Stimulated activated CD4-positive, alpha-beta T cell treated with anti-CD3 and anti-CD28 coated beads, Interleukin-12 subunit alpha, Interleukin-12 subunit beta, amount 100 ng/mL, for 4 hours (primary cell): ENCODE results near the gene FUCA1.

Source experiments
- DNase-seq: peaks from one replicate; pipeline ENCODE4 v3.0.0-alpha.2; 2020

FUCA1 gene

GRCh38 chr1:23799570-23800399 lies 68.3 kb downstream of the FUCA1 start:
- no peak for DNase-seq

- no peak for DNase-seq
Observed at GRCh38 chr1:23799255-23799569, 68.9 kb downstream of the FUCA1 start.

GRCh38 chr1:23798662-23799142 lies 69.4 kb downstream of the FUCA1 start:
- no peak for DNase-seq

GRCh38 chr1:23797478-23798448 lies 70.3 kb downstream of the FUCA1 start:
- DNase-seq = no peak

- DNase-seq = no peak
Observed at GRCh38 chr1:23796466-23797271, 71.4 kb downstream of the FUCA1 start.

GRCh38 chr1:23795676-23796465 lies 72.2 kb downstream of the FUCA1 start:
- no peak for DNase-seq
